HUES48 (cell line): ENCODE data around the gene FOSB.
A peak's percentile ranks its signal among the peaks of the same experiment; 100 is the strongest.
"Not testable (repeated sequence)": the region's sequence is repeated elsewhere in the genome, so short reads cannot be mapped to it uniquely, and the experiment has no call there.

Experiments
- H3K27ac ChIP-seq: one replicate; pipeline ENCODE4 v1.7.0; 2013; ENCODE audit warnings: low read depth, low read length, inconsistent platforms
- H3K27me3 ChIP-seq: 2 replicates; pipeline ENCODE4 v1.6.1; 2013; ENCODE audit warnings: mild to moderate bottlenecking, low read length; ENCODE audit not compliant: control insufficient read depth, insufficient read depth
- H3K36me3 ChIP-seq: 2 replicates; pipeline ENCODE4 v1.6.1; 2013; ENCODE audit warnings: low read length; ENCODE audit not compliant: control insufficient read depth, insufficient read depth
- H3K4me1 ChIP-seq: 2 replicates; pipeline ENCODE4 v1.6.1; 2013; ENCODE audit warnings: mild to moderate bottlenecking, low read length; ENCODE audit not compliant: control insufficient read depth, insufficient read depth
- H3K4me3 ChIP-seq: 2 replicates; pipeline ENCODE4 v1.5.1; 2013; ENCODE audit warnings: mild to moderate bottlenecking, low read depth, low read length
- H3K9ac ChIP-seq: 2 replicates; pipeline ENCODE4 v1.6.1; 2013; ENCODE audit warnings: mild to moderate bottlenecking, low read depth, low read length, moderate library complexity
- H3K9me3 ChIP-seq: 2 replicates; pipeline ENCODE4 v1.6.1; 2013; ENCODE audit warnings: low read length; ENCODE audit not compliant: control insufficient read depth, insufficient read depth

Gene FOSB

GRCh38 chr19:45428384-45429231, 39.2 kb upstream of the FOSB start:
- peaks cover 12% of the 10 kb centered on the region for H3K4me1 ChIP-seq
- no peak overlapping the region for H3K27ac ChIP-seq
- no peaks in the 10 kb centered on the region; the same call in 1 of the 2 replicates for H3K27me3 ChIP-seq
- H3K36me3 ChIP-seq: no peaks in the 10 kb centered on the region
- peak overlapping the region; percentile 68 for H3K4me3 ChIP-seq
- H3K9me3 ChIP-seq: no peaks in the 10 kb centered on the region
- peak overlapping the region; percentile 26; the same call in 1 of the 2 replicates for H3K9ac ChIP-seq

GRCh38 chr19:45429896-45430295, 37.9 kb upstream of the FOSB start:
- H3K4me1 ChIP-seq, H3K9ac ChIP-seq, H3K36me3 ChIP-seq, H3K4me3 ChIP-seq, H3K27me3 ChIP-seq, H3K9me3 ChIP-seq, H3K27ac ChIP-seq: not testable (repeated sequence)

GRCh38 chr19:45431008-45431407, 36.8 kb upstream of the FOSB start:
- H3K4me1 ChIP-seq, H3K9ac ChIP-seq, H3K36me3 ChIP-seq, H3K9me3 ChIP-seq, H3K27me3 ChIP-seq, H3K27ac ChIP-seq, H3K4me3 ChIP-seq: not testable (repeated sequence)

DNA sequence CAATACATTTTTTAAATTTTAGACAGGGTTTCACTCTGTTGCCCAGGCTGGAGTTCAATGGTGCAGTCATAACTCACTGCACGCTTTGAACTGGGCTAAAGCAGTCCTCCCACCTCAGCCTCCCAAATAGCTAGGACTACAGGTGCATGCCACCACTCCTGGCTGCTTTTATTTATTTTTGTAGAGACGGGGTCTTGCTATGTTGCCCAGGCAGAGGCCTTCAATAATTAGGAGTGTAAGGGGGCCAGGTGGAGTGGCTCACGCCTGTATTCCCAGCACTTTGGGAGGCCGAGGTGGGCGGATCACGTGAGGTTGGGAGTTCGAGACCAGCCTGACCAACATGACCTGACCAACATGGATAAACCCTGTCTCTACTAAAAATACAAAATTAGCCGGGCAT, 35.3 kb upstream of the FOSB start:
- H3K9ac ChIP-seq, H3K4me1 ChIP-seq, H3K27me3 ChIP-seq, H3K4me3 ChIP-seq, H3K27ac ChIP-seq, H3K9me3 ChIP-seq, H3K36me3 ChIP-seq: not testable (repeated sequence)

- H3K9ac ChIP-seq: no peak overlapping the region
Measured at GRCh38 chr19:45437328-45437727, 30.5 kb upstream of the FOSB start.

GRCh38 chr19:45439190-45439568, 28.6 kb upstream of the FOSB start:
- H3K4me3 ChIP-seq: peak overlapping the region; percentile 72; the same call in 1 of the 2 replicates
- peaks cover 11% of the 10 kb centered on the region; the same call in 1 of the 2 replicates for H3K4me1 ChIP-seq
- H3K9ac ChIP-seq: no peak overlapping the region
- H3K9me3 ChIP-seq: no peaks in the 10 kb centered on the region
- no peak overlapping the region for H3K27ac ChIP-seq
- peaks cover 8% of the 10 kb centered on the region for H3K27me3 ChIP-seq
- no peaks in the 10 kb centered on the region for H3K36me3 ChIP-seq

More at GRCh38 chr19:45437328-45437727, 30.5 kb upstream of the FOSB start:
- H3K27ac ChIP-seq: no peak overlapping the region
- H3K4me3 ChIP-seq: no peak overlapping the region
- no peaks in the 10 kb centered on the region for H3K36me3 ChIP-seq
- 0 out of 2 replicates have a peak, but pooled peaks cover 4% of the 10 kb centered on the region for H3K4me1 ChIP-seq
- H3K9me3 ChIP-seq: no peaks in the 10 kb centered on the region
- peaks cover 4% of the 10 kb centered on the region; the same call in 1 of the 2 replicates for H3K27me3 ChIP-seq

DNA sequence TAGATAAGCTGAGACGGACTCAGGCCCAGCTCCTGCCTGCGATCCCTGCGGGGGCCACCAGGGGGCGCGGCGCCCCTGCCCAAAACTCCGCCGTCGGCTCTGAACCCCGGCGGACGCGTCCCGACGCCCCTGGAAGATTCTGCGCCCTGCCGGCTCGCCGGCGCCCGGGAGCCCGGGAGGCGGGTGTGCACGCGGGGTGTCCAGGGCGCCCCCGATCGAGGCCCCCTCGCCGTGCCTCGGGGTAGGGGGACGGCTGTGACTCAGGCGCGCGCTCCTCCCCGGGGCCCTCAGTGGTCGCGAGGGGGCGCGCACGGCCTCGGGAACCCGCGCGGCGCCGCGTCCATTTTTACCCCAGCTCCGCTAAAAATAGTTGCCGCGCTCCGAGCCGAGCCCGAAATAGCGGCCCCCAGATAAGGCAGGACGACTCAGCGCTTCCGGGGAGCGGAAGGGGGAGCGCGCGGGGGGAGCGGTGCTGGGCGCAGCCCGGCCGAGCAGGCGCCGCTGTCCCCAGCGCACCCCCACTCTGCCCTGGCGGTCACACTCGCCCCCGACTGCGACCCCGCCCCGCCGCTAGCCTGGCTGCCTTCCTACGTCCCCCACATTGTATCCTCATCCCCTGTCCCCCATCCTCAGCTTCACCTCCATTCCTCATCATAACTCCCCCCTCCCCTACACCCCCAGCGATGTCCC, 28.1 kb upstream of the FOSB start:
- Histone ChIP-seq H3K27me3 (peaks cover 8% of the 10 kb centered on the region), H3K36me3 (no peaks in the 10 kb centered on the region), H3K4me3 (peak overlapping the region; percentile 72), H3K9ac (peak overlapping the region; percentile 62), H3K27ac (peak overlapping the region; percentile 50), H3K9me3 (no peaks in the 10 kb centered on the region), H3K4me1 (peaks cover 15% of the 10 kb centered on the region)

DNA sequence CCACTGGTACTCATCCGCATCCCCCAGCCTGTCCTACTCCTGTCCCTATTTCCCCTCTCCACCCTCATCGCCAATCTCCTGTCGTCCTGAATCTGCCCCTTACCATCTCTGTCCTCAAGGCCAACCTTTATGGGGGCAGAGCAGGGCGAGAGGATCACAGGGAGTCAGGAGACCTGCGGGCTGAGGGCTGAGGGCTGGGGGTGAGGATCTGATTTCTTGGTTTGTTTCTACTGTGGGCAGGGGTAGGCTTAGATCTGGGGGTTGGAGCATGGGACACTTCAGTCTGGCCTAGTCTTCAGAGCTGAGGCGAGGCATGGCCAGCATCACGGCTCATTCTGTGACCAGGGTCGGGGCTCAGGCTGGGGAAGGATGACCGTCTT, 27.5 kb upstream of the FOSB start:
- Histone ChIP-seq H3K27me3 (peaks cover 8% of the 10 kb centered on the region), H3K36me3 (no peaks in the 10 kb centered on the region), H3K9me3 (no peaks in the 10 kb centered on the region), H3K4me1 (peaks cover 17% of the 10 kb centered on the region), H3K4me3 (peak overlapping the region; percentile 72), H3K27ac (no peak overlapping the region), H3K9ac (no peak overlapping the region)

GRCh38 chr19:45440873-45441654, 26.7 kb upstream of the FOSB start:
- no peaks in the 10 kb centered on the region for H3K9me3 ChIP-seq
- H3K4me3 ChIP-seq: no peak overlapping the region
- H3K36me3 ChIP-seq: no peaks in the 10 kb centered on the region
- H3K27me3 ChIP-seq: peaks cover 8% of the 10 kb centered on the region
- no peak overlapping the region for H3K9ac ChIP-seq
- peaks cover 17% of the 10 kb centered on the region for H3K4me1 ChIP-seq
- H3K27ac ChIP-seq: no peak overlapping the region

- H3K9me3 ChIP-seq: no peaks in the 10 kb centered on the region
- no peak overlapping the region for H3K4me3 ChIP-seq
- H3K36me3 ChIP-seq: no peaks in the 10 kb centered on the region
- no peak overlapping the region for H3K27ac ChIP-seq
- peaks cover 8% of the 10 kb centered on the region for H3K27me3 ChIP-seq
- H3K4me1 ChIP-seq: peaks cover 17% of the 10 kb centered on the region
- no peak overlapping the region for H3K9ac ChIP-seq
Measured at GRCh38 chr19:45442408-45442777, 25.4 kb upstream of the FOSB start.
